Middle frontal gyrus (tissue), 1 donor: ENCODE results near the gene MEAF6.
"Not testable (repeated sequence)": the region's sequence is repeated elsewhere in the genome, so short reads cannot be mapped to it uniquely, and the experiment has no call there.

Experiments
- DNase-seq: peaks from one replicate; pipeline ENCODE4 v3.0.0-alpha.2; 2015; ENCODE audit warnings: low spot score; ENCODE audit errors: extremely low spot score

MEAF6 gene

DNA sequence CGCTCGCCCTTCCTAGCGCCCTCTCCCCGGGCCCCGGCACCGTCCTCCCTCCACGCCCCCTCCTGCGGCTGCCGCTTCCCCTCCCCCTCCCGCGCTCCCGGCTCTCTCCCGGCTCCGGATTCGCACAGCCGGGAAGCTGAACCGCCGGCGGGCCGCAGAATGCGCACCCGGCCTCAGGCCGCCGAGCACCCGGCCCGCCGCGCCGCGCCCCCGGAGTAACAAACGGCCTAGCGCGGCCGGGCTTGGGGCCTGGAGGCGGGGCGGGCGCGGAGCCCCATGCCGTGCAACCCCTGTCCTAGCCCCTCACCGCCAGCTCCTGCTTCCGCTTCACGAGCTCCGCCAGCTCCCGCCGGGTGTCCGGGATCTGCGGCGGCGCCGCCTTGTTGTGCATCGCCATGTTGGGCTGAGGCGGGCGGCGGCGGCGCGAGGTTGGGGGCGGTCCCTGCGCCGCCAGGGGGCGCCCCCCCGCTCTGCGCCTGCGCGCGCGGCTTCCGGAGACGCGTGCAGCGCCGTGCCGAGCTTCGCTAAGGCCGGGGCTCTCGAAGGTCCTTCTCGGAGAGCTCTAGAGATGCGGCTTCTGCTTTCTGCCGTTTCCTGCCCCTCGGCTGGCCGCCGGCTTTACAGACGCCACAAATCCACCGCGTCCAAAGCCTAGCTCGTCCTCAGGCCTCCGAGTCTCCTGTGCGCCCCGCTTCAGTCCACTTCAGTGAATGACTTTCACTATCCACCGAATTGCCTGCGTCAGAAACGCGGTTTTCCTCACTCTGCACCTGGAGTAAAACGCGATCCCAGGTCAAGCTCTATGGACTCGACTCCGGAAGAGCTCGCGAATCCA is at the start of gene MEAF6:
Gene MEAF6, minus strand, starts transcription at position 417 of the 835 bp plus-strand sequence. Its CDS starts 20 bp downstream, at position 397.
- DNase-seq, result peak; percentile 62

DNA sequence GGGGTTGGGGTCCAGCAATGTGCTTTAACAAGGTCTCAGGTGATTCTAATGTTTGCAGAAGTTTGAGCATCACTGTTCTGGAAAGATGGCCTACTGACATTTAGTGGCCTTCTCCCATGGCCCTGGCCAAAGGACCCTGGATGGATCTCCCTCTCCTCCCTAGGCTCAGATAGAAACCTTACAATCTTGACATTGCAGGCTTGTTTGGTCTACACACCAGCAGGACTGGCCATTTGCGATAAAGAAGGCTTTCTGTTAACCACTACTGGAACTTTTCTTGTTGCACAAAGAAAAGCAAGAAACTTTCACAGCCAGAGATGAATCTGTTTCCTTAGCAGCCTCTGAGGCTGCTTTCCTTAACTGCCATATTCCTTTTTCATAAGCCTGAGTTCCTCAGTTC is 48.4 kb upstream of the MEAF6 start:
- no peak for DNase-seq

DNA sequence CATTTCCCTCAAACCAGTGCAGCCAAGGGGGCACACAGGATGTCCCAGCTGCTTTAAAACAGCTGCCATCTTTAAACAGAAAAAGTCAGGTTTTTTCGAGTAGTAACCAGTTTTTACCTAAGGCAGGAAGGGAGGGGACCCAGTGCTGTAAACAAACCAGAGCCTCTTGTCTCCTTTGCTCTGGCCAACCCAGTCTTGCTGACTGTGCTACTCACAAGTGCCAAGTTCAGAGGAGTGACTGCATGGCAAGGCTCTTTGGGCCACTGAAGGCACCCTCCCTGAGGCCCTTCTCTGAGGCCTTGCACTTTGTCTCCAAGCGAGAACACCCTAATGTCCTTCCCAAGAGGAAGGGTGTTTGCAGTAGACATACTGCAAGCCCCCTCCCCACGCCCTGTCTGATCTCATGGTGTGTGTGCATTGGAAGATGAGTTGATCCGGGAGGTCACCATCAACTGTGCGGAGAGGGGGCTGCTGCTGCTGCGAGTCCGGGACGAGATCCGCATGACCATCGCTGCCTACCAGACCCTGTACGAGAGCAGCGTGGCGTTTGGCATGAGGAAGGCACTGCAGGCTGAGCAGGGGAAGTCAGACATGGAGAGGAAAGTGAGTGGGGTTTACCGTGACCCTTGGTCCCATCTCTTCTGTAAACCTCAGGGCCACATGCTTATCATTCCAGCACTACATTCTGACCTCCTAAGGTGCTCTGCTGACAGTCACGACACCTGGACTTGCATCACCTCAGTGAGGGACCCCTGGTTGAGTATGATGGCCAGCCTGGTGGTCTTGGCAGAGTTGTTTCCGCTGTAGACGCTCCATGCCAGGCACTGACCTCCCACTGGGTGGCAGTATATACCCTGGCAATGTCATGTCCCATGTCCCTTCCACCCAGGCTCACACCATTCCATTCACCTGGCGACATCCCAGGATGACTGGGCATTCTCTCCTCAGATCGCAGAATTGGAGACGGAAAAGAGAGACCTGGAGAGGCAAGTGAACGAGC is 46.9 kb upstream of the MEAF6 start:
- no peak for DNase-seq

DNA sequence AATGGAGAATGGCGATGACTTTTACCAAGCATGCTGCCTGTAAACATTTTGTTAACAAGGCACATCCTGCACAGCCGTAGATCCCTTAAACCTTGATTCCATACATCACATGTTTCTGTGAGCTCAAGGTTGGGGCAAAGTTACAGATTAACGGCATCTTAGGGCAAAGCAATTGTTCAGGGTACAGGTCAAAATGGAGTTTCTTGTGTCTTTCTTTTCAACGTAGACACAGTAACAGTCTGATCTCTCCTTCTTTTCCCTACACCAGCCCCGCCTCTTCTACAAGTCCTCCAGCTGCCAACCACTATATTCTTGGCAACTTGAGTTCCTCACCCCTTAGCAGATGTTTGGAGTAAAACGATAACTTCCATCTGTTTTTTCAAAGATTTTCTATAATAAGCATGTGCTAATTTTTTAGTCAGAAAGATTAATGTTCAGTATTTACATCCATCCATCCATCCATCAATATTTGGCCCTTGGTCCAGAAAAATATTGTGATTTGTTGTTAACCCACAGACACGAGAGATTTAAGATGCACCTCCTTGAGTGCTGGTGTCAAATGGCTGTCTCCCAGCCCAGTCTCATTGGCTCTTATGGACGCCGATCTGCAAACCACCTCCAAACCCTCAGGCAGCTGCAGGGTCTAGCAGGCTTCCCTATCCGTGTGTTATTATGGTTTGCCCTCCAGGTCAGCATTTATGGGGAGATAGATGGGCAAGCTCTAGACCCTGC is 46.0 kb upstream of the MEAF6 start:
- no peak for DNase-seq

GRCh38 chr1:37559957-37560379 is 45.4 kb upstream of the MEAF6 start:
- not testable (repeated sequence) for DNase-seq

GRCh38 chr1:37559080-37559479 is 44.5 kb upstream of the MEAF6 start:
- no peak for DNase-seq

GRCh38 chr1:37558411-37558810 is 43.8 kb upstream of the MEAF6 start:
- no peak for DNase-seq

DNA sequence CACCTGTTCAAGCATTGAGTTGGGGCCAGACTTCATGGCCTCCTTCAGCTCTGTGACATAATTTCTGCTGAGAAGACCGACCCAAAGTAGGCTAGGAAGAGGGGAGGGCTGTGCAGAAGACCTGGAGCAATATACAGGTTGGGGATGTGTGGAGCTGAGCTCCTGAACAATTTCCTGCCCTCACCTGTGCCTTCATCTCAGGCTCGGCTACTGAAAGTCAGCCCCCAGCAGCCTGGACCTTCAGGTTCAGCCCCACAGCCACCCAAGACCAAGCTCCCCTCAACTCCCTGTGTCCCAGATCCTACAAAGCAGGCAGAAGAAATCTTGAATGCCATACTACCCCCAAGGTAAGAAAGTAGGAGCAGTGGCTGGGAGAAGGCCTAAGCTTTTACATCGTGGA is 42.8 kb upstream of the MEAF6 start:
- no peak for DNase-seq

DNA sequence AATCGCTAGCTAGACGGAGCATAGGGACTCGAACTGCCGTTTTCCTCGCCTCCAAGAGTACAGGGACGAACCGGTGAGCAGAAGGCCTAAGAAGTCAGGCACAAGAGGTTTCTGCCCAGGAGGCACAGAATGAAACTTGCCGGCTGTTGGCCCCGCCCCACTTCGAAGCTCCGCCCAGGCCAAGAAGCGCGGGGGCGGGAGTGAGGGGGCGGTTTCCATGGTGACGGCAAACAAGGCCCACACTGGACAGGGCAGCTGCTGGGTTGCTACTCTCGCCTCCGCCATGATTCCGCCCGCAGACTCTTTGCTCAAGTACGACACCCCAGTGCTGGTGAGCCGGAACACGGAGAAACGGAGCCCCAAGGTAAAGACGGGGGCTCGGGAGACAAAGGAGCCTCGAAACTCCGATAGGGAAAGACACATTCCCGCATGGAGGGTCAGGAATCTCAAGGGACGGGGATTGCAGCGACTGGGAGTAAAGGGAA is 42.2 kb upstream of the MEAF6 start, which contains the start of gene DNALI1:
Gene DNALI1, plus strand, starts transcription at position 229 of the 485 bp plus-strand sequence. Its CDS starts 55 bp downstream, at position 284.
- DNase-seq, result peak; percentile 50

DNA sequence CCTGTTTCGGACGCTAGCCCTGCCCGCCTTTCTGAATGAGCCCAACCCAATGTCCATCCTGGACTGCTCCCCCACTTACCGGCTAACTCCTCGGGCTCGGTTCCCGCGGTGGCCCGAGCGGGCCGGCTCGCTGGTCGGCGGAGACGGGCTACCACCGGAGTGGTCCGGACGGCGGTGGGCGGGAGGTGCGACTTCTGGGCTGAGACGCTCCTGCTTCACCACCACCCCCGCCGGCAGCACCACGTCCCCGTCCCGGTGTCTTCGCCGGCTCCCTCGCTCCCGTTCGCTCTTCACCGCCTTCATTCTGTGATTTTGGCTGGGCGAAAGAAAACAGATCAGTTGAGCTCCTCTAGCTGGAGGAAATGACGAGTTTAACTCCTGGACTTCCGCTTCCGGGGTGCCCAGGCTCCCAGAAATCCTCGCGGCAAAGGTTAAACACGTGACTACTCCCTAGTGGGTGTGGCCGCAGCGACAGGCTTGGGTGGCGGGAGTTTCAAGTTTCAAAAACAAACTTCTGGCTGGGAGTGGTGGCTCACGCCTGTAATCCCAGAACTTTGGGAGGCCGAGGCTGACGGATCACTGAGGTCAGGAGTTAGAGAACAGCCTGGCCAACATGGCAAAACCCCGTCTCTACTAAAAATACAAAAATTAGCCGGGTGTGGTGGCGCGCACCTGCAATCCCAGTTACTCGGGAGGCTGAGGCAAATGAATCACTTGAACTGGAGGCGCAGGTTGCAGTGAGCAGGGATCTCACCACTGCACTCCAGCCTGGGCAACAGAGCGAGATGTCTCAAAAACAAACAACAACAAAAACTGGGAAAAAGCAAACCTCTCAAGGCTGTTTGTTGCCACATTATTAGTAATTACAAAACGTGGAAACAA is 39.6 kb upstream of the MEAF6 start, which contains the start of gene SNIP1:
Gene SNIP1, minus strand, starts transcription at position 367 of the 882 bp plus-strand sequence. Its CDS starts 64 bp downstream, at position 303.
- peak; percentile 92 for DNase-seq

DNA sequence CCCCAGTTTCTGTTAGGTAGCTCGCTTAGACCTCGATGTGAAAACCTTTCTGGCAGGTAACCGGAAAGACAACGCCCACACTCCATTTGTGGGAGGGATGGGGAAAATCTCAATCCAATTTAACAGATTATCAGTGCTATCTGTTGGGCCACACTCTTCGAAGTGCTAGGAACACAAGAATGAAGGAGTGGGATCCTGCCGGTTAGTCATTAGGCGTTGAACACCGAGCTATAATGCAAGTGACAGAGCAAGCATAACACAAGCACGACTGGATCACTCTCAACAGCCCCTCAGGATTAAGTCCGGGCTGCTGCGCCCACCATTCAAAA is 39.0 kb upstream of the MEAF6 start:
- no peak for DNase-seq

DNA sequence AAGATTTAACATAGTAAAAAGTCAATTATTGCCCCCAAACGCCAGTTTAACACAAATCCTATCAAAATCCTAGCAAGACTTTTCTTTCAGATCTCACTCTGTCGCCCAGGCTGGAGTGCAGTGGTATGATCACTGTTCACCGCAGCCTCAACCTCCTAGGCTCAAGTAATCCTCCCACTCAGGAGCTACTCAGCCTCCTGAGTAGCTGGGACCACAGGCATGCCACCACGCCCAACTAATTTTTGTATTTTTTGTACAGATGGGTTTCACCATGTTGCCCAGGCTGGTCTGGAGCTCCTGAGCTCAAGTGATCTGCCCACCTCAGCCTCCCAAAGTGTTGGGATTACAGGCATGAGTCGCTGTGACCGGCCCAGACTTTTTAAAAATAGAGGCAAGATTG is 34.8 kb upstream of the MEAF6 start:
- no peak for DNase-seq

GRCh38 chr1:37545019-37545418 is 30.5 kb upstream of the MEAF6 start:
- DNase-seq, result no peak

GRCh38 chr1:37544530-37544929 is 30.0 kb upstream of the MEAF6 start:
- DNase-seq, result no peak

- no peak for DNase-seq
Observed at GRCh38 chr1:37540036-37540785, 25.6 kb upstream of the MEAF6 start.

DNA sequence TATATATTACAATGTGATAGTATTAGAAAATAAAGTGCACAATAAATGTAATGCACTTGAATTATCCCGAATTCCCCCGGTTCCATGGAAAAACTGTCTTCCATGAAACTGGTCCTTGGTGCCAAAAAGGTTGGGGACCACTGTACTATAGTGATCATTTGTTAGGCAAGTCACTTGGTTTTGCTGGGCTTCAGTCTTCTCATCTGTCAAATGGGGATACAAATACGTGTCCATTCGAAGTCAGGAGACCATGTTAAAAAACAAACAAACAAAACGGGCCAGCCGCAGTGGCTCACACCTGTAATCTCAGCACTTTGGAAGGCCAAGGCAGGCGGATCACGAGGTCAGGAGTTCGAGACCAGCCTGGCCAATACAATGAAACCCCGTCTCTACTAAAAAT is 24.6 kb upstream of the MEAF6 start:
- DNase-seq, result not testable (repeated sequence)

- DNase-seq, result no peak
Observed at GRCh38 chr1:37537378-37537777, 22.8 kb upstream of the MEAF6 start.

- DNase-seq, result no peak
Observed at GRCh38 chr1:37533317-37534093, 18.9 kb upstream of the MEAF6 start.
